ENCODE results near the gene PTPRU.

Gene PTPRU

DNA sequence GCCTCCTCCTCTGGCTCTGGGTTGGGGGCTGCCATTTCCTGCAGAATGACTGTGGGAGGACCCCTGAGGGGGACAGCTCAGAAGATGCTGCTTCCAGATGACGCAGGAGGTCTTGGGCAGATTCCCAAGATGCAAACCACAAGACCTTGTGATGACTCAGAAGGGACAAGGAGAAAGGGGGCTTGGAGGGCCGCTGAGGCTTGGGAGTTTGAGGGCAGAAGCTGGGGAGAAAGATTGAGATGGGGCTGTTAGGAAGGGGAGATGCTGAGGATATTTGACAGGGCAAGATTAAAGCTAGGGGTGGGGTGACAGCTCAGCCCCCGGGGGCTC lies 7.5 kb downstream of the PTPRU start:
- no peak for FAIRE-seq

DNA sequence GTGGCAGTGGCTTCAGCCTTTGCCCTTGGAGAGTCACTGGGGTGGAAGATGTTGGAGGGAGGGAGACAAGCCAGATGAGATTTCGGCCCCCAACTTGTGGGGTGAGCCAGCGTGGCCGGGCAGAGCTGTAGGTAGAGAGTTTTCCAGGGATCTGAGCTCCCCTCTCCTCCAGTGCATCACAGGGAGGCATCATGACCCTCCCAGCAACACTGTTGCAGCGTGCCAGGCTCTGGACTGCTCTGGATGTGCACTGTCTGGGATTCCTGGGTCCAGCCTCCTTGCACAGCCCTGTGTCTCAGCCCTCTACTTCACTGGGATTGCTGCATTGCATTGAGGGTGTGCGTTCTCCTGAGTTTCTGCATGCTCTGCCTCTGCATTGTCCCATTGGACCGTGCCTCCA lies 8.9 kb downstream of the PTPRU start:
- FAIRE-seq, result no peak

More for the DNA sequence above, 7.5 kb downstream of the PTPRU start:
- DNase-seq (ENCODE audit: low spot score), result peak; percentile 64

DNA sequence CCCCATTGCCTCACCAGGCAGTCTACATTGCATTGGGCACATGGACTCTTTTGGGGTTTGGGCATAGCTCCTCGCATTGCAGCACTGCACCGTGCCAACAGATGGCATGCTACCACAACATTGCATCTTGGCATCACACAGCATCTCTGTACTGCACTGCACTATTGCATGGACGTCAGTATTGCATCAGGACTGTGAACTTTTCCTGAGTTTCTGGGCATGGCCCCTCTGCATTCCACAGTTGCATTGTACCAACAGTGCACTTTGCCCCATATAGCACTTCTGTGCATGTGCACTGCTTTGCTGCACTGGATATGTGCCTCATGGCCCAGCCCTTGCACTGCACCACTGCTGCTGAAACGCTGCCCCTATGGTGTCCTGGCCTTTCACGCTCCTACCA lies 9.6 kb downstream of the PTPRU start:
- FAIRE-seq (peak; percentile 74), DNase-seq (ENCODE audit: low spot score) (no peak)

More for the DNA sequence above, 8.9 kb downstream of the PTPRU start:
- DNase-seq (ENCODE audit: low spot score), result no peak

DNA sequence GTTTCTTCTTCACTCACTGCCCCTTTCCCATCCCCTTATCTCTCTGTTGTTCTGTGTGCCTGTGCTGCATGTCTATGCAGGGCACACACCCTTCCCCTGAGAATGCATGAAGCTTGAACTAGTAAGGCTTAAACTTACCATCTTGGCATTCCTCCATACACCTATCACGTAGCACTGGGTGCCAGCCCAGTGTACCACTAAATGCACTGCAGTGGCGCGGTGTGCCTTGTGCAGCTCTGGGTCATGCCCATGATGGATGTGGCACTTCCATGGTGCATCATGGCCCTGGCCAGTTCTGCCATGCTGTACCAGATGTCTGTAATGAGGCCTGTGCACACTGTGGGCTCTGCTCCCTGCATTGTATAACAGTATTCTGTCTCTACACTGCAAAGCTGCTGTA lies 10.7 kb downstream of the PTPRU start:
- DNase-seq (ENCODE audit: low spot score), result no peak
- FAIRE-seq, result no peak

DNA sequence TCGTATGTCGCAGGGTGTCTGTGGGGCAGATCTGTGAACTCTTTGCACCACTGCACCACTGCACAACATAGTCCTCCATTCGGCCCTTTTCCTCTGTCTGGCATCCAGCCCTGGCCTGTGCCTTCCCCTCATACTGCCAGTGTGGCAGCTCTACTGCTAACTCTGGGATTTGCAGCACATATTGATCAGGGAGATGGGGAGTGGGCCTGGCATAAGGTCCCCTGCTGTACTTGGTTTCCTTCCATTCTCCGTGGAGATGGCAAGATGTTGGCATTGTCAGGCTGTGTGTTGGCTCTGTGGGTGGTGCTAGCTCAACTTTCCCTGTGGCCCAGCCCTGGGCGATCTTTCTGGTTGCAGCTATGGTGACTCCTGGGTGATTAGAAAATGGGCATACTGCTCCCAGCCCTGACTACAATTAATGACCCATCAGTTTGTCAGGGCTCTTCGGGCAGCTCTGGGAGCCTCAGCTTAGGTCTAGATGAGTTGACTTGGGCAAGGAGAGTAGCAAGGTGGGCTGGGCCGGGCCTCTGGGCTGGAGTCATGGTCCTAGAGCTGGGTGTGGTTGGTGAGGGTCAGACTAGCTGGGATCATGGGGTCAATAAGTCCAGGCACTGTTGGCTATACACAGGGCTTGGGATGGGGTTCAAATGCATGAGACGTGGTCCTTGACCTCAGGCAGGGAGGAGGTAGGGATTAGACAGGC lies 11.4 kb downstream of the PTPRU start:
- FAIRE-seq, result no peak
- DNase-seq (ENCODE audit: low spot score), result no peak

DNA sequence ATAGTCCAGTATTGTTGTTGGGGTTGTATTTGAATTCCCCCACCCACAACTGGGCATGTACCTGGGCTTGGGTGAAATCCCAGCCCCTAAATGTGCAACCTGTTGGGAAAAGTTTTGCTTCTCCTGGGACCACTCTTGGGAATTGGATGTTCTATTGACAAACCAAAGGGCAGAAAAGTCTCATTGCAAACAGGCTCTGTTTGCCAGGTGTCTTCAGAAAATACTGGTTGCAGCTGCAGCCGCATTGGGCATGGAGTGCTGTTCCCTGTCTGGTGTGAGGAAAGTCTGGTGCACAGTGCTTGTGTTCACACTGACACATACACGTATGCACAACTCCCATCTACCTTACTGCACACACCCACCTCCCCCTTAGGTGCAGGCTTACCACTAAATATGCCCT lies 12.1 kb downstream of the PTPRU start:
- DNase-seq (ENCODE audit: low spot score) (no peak), FAIRE-seq (no peak)

DNA sequence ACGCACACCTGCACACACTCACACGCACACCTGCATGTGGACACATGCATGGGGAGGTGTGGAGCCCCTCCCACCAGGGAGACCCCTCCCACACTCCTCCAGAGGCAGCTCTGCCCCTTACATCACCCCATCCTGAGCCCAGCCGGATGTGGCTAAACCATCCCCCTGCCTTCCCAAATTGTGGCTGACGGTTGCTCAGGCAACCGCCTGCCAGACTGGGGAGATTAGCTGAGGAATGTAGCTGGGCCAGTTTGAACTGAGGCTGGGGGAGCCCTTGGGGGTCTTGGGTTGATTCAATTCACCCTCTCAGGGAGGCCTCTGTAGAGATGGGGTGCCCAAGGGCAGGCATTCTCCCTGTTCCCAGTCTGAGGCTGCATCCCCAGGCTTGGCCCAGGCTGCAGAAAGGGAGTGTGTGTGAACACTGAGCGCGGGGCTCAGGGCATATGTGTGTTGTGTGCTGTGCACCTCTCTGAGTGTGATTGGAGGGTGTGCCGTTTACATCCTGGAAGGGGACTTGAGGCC lies 12.9 kb downstream of the PTPRU start:
- peak; percentile 89 for DNase-seq (ENCODE audit: low spot score)

DNA sequence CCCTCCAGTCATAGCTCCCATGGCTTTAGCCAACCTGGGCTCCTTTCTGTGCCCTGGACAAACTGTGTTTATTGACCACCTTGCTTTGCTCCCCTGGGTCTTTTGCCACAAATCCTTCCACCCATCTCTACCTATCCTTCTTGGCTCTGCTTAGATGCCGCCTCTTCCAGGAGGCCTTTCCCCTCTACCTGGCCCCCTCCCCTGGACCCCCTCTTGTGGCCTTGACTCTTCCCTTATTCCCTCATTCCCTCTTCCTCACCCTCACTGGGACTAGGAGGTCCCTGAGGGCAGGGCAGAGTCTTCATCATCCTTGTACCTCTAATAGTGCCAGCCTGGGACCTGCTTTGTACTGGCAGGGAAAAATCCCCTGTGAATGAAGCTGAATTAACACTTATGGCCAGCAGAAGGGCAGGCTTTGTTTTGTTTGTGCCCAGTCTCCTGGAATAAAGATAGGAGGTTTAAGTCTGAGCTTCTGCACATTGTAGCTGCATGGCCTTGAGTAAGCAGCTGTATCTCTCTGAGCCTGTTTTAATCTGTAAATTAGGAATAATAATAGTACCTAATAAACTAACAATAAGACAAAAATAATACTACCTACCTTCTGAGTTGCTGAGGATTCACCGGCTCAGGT lies 13.7 kb downstream of the PTPRU start:
- FAIRE-seq (no peak), DNase-seq (ENCODE audit: low spot score) (no peak)

More for the DNA sequence above, 12.9 kb downstream of the PTPRU start:
- FAIRE-seq, result peak; percentile 77

DNA sequence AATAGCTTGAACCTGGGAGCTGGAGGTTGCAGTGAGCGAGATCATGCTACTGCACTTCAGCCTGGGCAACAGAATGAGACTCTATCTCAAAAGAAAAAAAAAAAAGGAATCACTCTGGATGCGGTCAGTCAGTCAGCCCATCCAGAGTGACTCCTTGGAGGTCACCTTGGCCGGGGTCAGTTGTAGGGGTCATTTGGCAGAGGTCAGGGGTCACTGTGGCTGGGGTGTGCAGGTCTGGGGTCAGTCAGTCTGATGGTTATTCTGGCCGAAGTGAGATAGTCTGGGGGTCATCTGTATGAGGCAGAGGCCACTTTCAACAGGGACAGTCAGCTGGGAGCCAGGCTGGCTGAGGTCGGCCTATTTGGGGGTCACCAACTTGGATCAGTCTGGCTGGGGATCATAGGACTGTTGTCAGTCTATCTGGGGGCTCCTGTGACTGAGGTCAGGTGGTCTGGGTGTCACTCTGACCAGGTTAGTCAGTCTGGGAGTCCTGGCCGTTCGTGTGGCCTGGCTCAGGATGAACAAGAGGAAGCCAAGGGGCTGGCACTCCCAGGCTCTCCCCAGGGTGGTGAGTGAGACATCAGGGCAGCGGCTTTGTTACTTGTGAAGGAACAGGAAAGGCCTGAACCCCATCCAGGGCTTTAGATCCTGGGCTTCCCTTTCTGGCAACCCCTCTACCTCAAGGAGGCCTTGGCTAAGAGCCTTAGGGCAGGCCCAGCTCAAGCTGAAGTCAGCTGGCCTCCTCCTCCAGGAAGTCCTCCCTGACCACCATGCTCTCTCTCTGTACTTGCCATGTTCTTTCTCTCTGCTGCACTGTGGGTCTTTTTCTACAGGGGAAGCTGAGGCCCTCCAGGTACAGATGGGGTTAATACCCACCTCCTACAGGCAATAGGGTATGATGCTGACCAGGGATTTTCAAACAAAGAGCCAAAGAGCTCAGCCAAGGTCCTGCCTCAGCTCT lies 15.1 kb downstream of the PTPRU start:
- no peak for FAIRE-seq
- DNase-seq (ENCODE audit: low spot score), result no peak

DNA sequence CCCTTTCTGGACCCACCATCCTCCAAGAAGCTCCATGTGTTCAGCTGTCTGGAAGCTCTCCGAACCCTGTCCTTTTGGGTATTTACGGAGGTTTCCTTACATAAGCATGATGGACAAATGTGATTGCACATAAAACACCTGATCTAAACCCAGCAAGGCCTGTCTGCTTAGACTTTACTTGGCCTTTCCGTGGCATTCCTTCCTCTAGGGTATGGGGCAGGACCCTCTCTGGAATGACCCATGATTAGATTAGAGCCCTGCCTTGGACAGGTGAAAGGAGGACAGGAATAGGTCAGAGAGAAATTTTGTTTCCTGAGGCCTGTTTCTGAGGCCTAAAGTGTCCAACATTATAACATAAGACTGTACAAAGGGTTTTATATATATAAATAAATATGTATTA lies 16.9 kb downstream of the PTPRU start:
- FAIRE-seq (no peak), DNase-seq (ENCODE audit: low spot score) (no peak)

DNA sequence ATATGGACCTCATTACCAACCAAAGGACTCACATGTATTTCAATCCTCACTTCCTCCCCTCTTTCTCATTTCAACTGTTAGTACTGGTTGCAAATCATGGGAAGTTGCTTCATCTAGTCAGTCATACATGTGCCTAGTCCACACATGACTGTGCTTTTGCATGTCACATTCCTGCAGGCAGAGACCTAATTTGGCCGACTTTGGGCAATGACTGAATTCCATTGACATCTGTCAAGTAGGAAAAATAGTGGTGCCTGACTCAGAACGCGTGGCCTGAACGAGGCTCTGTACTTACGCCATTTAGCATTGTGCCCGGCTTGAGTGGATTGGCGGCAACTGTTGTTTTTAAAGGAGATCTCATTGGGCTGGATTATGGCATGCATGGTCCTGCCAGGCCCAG lies 18.0 kb downstream of the PTPRU start:
- no peak for DNase-seq (ENCODE audit: low spot score)
- no peak for FAIRE-seq

DNA sequence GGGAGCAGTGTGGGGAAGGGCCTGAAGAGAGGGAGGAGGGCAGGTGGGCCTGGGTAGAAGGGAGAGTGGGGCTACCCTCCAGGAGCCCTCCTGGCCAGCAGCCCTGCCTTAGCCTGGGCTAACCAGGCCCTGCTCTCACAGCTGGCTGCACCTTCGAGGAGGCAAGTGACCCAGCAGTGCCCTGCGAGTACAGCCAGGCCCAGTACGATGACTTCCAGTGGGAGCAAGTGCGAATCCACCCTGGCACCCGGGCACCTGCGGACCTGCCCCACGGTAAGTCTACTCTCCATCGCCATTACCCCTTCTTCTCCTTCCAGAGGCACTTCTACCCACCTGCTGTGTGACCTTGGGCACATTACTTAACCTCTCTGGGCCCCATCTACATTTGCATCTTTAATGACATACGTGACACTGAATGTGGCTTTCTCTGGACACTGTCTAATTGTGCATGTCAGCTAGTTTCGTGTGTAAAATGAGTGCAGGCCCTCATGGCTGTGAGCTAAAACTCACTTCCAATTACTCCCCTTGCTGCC lies 18.9 kb downstream of the PTPRU start:
- FAIRE-seq, result no peak
- no peak for DNase-seq (ENCODE audit: low spot score)

DNA sequence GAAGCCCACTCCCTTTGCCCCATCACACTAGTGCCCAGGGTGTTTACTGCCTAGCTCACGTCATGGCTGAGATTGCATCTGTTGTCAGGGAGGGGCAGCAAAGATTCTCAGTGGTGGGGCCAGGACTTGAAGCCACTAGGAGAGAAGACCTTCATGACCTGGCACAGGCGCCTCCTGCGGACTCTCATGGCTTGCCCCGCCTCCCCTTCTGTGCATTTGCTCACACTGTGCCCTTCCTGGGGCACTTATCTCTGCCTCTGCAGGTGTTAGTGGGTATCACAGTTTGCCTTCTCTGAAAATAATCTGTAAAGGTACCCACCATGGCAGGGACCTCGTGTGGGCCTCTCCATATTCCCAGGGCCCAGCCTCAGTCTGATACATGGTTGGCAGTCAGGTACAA lies 20.1 kb downstream of the PTPRU start:
- FAIRE-seq (no peak), DNase-seq (ENCODE audit: low spot score) (no peak)

DNA sequence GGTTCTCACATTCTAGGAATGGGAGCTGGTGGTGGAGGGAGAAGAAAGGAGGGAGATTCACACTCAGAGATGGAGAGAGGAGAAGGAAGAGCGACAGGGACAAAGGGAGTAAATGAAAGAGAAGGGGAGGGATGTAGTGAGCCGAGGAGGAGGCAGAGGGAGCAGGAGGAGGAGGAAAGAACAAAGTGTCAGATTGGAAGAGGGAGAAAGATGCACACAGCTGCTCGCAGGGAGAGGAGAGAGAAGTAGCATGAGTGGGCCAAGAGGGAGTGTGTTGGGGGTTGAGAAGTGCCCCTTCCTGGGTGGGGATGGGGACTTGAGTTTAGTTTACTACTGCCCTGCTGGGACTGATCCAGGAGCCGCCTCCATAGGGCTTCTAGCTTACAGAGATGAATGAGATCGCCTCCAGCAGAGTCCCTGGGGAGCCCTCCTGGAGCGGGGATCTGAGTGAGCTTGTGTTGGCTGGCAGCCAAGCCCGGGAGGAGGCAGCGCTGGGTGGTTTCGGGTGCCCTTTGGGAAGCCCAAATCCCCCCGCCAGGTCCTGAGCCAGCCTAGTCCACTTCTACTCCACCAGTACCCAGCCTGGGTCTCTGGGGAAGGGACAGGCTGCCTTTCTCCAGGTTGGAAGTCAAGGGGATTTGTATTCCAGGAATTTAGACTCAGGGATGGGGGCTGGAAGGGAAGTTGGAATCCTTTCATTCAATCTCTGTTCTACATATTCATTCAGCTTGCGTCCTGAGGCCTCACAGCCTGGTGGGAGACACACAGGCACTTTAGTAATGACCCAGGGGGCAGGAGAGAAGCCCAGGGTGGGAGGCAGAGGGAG lies 20.9 kb downstream of the PTPRU start:
- no peak for DNase-seq (ENCODE audit: low spot score)
- no peak for FAIRE-seq

DNA sequence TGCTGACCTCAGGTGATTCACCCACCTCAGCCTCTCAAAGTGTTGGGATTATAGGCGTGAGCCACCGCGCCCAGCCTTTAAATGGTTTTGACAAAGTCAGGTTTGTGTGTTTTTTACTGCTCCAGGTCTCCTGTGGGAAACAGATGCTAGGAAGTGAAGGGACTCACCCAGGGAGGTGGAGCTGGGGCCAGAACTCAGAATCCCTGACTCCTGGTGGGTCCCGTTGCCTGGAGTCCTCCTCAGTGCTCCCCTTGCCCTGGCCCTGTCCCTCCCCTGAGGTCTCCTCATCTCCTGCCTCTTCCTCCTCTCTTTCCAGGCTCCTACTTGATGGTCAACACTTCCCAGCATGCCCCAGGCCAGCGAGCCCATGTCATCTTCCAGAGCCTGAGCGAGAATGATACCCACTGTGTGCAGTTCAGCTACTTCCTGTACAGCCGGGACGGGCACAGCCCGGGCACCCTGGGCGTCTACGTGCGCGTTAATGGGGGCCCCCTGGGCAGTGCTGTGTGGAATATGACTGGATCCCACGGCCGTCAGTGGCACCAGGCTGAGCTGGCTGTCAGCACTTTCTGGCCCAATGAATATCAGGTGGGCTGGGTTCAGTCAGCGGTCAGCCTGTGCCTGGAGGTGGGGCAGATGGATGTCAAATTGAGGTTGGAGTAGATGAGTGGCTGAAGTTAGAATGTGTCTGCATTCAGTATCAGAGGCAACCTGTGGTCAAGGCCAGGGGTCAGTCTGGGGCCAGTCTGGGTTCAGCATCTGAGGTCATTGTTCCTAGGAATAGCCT lies 22.1 kb downstream of the PTPRU start:
- no peak for FAIRE-seq
- no peak for DNase-seq (ENCODE audit: low spot score)

DNA sequence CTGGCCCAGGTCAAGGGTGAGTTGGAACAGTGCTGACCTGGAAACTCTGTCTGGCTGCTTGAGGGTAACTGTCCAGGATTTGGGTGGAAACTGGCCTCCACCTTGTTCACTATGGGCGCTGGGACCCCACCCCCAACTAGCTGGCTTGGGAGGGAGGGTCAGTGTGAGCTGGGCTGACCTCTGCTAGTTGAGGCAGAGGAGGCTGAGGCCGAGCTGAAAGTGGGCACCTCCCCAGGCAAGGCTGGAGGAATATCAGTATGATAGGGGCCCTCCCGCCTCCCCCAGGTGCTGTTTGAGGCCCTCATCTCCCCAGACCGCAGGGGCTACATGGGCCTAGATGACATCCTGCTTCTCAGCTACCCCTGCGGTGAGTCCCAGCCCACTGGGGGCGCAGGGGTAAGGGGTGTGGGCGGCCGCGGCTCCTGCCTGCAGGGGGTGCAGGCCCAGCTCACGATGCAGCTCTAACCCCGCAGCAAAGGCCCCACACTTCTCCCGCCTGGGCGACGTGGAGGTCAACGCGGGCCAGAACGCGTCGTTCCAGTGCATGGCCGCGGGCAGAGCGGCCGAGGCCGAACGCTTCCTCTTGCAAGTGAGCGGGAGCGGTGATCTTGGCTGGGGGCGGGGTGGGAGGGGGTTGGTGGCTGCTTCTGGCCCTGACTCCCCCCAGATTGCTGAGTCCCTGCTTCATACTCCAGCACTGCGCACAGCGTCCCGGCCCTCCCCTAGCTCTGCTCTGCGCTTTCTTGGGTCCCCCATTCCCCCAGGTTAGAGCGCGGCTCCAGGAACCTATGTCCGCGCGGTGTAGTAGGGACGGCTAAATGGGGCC lies 22.9 kb downstream of the PTPRU start:
- FAIRE-seq (no peak), DNase-seq (ENCODE audit: low spot score) (no peak)

DNA sequence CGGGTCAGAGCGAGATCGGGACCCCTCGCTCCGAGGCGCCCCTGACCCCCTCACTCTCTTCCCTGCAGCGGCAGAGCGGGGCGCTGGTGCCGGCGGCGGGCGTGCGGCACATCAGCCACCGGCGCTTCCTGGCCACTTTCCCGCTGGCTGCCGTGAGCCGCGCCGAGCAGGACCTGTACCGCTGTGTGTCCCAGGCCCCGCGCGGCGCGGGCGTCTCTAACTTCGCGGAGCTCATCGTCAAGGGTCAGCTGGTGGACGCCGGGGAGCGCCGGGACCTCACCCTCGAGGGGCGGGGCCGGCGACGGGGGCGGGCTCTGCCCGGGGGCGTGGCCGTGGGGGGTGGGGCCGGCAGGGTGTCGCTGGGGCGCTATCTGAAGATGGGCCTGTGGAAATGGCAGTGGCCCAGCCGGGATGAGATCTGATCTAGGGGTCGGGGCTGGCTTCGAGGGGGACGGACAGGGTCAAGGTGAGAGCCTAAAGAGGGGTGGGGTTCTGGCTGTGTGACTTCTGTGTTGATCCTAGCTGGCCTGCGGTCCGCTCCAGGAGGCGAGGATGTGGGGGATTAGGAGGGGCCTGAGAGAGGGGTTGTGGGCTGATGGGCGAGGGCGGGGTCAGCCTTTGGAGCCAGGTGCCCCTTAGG lies 23.6 kb downstream of the PTPRU start:
- DNase-seq (ENCODE audit: low spot score), result no peak
- no peak for FAIRE-seq

DNA sequence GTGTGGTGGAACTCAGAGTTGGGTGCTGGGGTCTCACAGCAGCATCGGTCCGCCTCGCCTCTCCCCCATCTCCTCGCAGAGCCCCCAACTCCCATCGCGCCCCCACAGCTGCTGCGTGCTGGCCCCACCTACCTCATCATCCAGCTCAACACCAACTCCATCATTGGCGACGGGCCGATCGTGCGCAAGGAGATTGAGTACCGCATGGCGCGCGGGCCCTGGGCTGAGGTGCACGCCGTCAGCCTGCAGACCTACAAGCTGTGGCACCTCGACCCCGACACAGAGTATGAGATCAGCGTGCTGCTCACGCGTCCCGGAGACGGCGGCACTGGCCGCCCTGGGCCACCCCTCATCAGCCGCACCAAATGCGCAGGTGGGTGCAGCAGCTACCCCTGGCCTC lies 24.2 kb downstream of the PTPRU start:
- DNase-seq (ENCODE audit: low spot score) (no peak), FAIRE-seq (no peak)

Measured in urothelium cell line (cell line).